ENCODE results near the gene DOK4.

GRCh38 chr16:57508035-57508425, 21.7 kb upstream of the DOK4 start:
- no peak for TF ChIP-seq RAD21 (IDR thresholded peaks at IDR 0.05 in 1 of 2, conservative IDR thresholded peaks at IDR 0.05 in 1 of 2; ENCODE audit: low read depth in 2 of 2, low read length in 2 of 2)
- no peak for TF ChIP-seq CTCF (IDR thresholded peaks at IDR 0.05; ENCODE audit: control extremely low read depth in 1 of 3, insufficient read depth in 1 of 3, low read depth in 1 of 3, low read length in 3 of 3)
- TF ChIP-seq POLR2AphosphoS5 (IDR thresholded peaks at IDR 0.05; ENCODE audit: low read depth, low read length): no peak

Measured in H1 (cell line).